IPS-20b (cell line): Measurements from ENCODE around the gene ECSIT.

Source experiments
- H3K27ac ChIP-seq: one replicate; pipeline ENCODE4 v1.5.1; 2013; ENCODE audit warnings: low read length
- H3K27me3 ChIP-seq: 2 replicates; pipeline ENCODE4 v1.6.1; 2013; ENCODE audit warnings: mild to moderate bottlenecking, low read length, inconsistent platforms; ENCODE audit not compliant: insufficient read depth
- H3K36me3 ChIP-seq: 2 replicates; pipeline ENCODE4 v1.6.1; 2013; ENCODE audit warnings: low read depth, mild to moderate bottlenecking, inconsistent platforms, low read length, moderate library complexity; ENCODE audit not compliant: insufficient read depth
- H3K4me1 ChIP-seq: 2 replicates; pipeline ENCODE4 v1.6.1; 2013; ENCODE audit warnings: mild to moderate bottlenecking, control low read depth, inconsistent platforms, low read length, moderate library complexity; ENCODE audit not compliant: insufficient read depth
- H3K4me3 ChIP-seq: 2 replicates; pipeline ENCODE4 v1.5.1; 2013; ENCODE audit warnings: mild to moderate bottlenecking, low read length, inconsistent platforms
- H3K9ac ChIP-seq: 2 replicates; pipeline ENCODE4 v1.6.1; 2013; ENCODE audit warnings: low read depth, mild to moderate bottlenecking, inconsistent platforms, low read length, moderate library complexity
- H3K9me3 ChIP-seq: 2 replicates; pipeline ENCODE4 v1.6.1; 2013; ENCODE audit warnings: mild to moderate bottlenecking, low read depth, low read length, inconsistent platforms; ENCODE audit not compliant: insufficient read depth

ECSIT gene

GRCh38 chr19:11560404-11561051 lies 31.6 kb upstream of the ECSIT start:
- no peak overlapping the region for H3K27ac ChIP-seq
- H3K4me3 ChIP-seq: no peak overlapping the region
- H3K9ac ChIP-seq: no peak overlapping the region

DNA sequence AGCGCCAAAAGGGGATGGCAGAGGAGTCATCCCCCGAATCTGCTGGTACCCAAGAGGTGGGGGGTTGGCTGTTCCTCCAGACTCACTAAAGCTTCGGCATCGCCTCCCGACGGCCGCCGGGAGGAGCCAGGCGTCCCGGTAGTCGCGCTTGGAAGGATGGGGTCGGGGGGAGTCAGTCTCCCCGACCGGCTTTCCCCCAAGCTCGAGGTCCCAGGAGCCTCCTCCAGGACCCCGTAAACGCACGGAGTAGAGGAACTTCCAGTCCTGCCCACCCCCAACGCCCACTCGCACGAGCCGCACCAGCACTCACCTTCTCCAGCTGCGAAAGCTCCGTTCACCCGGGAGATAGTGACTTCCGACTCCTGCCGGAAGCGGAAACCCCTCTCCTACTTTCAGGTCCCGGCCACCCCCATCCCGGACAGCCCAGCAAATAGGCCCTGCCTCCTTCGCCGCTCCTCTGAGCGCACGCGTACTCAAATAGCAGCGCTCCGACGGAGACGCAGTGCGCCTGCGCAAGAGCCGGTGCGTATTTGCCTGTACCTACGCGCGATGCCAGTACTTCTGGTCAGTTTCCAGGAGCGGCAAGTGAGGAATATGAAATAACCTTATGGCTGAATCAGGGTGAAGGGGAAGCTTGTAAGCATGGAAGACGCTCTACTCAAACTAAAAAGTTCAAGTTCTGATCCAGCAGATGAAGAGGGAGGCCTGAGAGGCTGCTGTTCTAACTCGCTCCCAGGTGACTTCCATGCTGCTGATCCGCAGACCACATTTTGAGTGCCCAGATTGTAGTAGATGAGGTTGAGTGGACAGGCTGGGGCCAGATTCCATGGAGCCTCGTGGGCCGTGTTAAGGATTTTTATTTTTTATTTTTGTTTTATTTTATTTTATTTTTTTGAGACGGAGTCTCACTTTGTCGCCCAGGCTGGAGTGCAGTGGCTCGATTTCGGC lies 30.2 kb upstream of the ECSIT start, which contains the start of gene ELOF1:
Gene ELOF1 (minus strand): TSS at position 350 of the 948 bp plus-strand sequence. CDS start 4,883 bp downstream, outside the sequence.
- Histone ChIP-seq H3K4me1 (peaks cover 4% of the 10 kb centered on the region), H3K4me3 (peak within 1 kb of the TSS; percentile 94), H3K36me3 (peaks cover 16% of the 10 kb centered on the region), H3K27ac (no peak within 1 kb of the TSS), H3K27me3 (no peaks in the 10 kb centered on the region), H3K9me3 (no peaks in the 10 kb centered on the region), H3K9ac (peak within 1 kb of the TSS; percentile 85; the same call in 1 of the 2 replicates)

More at GRCh38 chr19:11560404-11561051, 31.6 kb upstream of the ECSIT start:
- H3K36me3 ChIP-seq: peaks cover 8% of the 10 kb centered on the region; the same call in 1 of the 2 replicates
- no peaks in the 10 kb centered on the region for H3K9me3 ChIP-seq
- peaks cover 4% of the 10 kb centered on the region for H3K4me1 ChIP-seq
- H3K27me3 ChIP-seq: no peaks in the 10 kb centered on the region

DNA sequence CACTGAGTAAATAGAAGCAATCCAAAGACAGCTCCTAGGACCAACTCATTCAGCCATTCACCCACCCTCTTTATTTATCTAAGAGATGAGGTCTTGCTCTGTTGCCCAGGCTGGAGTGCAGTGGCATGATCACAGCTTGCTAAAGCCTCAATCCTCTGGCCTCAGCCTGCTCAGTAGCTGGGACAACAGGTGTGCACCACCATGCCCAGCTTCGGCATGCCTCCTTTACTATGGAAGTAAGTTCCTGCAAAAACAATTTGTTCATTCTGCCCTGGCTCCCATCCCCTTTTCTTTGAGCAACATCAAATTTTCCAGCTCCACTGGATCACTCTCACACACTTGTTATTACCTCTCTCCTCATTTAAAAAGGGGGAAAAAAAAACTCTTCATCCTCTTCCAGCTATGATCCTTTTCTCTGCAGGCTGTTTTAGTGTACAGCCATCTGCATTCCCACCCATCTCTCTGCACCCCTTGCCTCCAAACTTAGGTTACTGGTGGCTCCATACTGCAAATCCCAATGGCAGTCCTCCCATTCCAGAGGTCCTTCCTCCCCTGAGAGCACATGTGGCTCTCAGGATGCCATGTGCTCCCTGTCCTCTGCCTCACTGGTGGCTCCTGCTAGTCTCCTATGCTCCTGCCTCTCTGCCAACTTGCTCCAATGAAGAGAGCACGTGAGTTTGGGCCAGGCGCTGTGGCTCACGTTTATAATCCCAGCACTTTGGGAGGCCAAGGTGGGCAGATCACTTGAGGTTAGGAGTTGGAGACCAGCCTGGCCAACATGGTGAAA lies 27.9 kb upstream of the ECSIT start:
- H3K36me3 ChIP-seq: peaks cover 37% of the 10 kb centered on the region
- no peaks in the 10 kb centered on the region for H3K27me3 ChIP-seq
- H3K4me1 ChIP-seq: peaks cover 4% of the 10 kb centered on the region
- H3K9ac ChIP-seq: no peak overlapping the region
- no peak overlapping the region for H3K4me3 ChIP-seq
- no peak overlapping the region for H3K27ac ChIP-seq
- no peaks in the 10 kb centered on the region for H3K9me3 ChIP-seq

GRCh38 chr19:11555246-11555645 lies 26.3 kb upstream of the ECSIT start:
- Histone ChIP-seq H3K36me3 (peaks cover 39% of the 10 kb centered on the region), H3K27ac (no peak overlapping the region), H3K4me1 (peaks cover 4% of the 10 kb centered on the region), H3K9me3 (no peaks in the 10 kb centered on the region), H3K9ac (no peak overlapping the region), H3K4me3 (no peak overlapping the region), H3K27me3 (no peaks in the 10 kb centered on the region)

GRCh38 chr19:11554160-11554559 lies 25.2 kb upstream of the ECSIT start:
- Histone ChIP-seq H3K27me3 (no peaks in the 10 kb centered on the region), H3K9ac (no peak overlapping the region), H3K9me3 (no peaks in the 10 kb centered on the region), H3K4me3 (no peak overlapping the region), H3K36me3 (peaks cover 40% of the 10 kb centered on the region), H3K27ac (no peak overlapping the region), H3K4me1 (peaks cover 4% of the 10 kb centered on the region)

DNA sequence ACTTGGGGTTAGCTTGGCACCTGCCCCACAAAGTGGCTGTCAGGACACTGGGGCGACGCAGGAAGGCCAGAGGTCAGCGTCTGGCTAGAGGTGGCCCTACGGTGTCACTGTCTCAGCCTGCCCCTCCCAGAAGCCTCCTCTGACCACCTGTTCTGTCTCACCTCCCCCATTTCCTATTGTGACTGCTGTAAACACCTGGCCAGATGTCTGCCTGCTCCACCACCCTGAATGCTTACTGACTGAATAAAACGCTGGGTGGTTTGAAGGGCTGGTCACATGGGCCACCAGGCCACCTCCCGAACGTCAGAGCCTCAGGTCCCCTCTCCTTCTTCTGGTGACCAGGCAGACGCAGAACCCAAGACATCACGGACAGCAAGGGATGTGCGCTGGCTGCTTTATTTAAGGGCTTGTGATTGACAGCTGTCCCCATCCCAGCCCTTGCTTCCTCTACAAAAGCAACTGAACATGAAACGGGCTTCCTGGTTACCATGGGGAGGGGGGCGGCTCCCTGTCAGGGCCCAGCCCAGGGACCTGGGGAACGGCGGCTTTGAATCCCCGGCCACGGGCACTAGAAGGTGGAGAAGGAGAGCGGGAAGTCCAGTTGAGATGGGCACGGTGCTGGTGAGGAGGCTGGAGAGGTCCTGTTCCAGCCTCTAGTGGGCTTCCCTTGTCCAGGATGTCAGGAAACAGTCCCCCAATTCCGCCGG lies 23.9 kb upstream of the ECSIT start:
- Histone ChIP-seq H3K36me3 (peaks cover 43% of the 10 kb centered on the region), H3K9ac (no peak overlapping the region), H3K4me1 (peaks cover 1% of the 10 kb centered on the region), H3K27ac (no peak overlapping the region), H3K9me3 (no peaks in the 10 kb centered on the region), H3K4me3 (no peak overlapping the region), H3K27me3 (no peaks in the 10 kb centered on the region)

DNA sequence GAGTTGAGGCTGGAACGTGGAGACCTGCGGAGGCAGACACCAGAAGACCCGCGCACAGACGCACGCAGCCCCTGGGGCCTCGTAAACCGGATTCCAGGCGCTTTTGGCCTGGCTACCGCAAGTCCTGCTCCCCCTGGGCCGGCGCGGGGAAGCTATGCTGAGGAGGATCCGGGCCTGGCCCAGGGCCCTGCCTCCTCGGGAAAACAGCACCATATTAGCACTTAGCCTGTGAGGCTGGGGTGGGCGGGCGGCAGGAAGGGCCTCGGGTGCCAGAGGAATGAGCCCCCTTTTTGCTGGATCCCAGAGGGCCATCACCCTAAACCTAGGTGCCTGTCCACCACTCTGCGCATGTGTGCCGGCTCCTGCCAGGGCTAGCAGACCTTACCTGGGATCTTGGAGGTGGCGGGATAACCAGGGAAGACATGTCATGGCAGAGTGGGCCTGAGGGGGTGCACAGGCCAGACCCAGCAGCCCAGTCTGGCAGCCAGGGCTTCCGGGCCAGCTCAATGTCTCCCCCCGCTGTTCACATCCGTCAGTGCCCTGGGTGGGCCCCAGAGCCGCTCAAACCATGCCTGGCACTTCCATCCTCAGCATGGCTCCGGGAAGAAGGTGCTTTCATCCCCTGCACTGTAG lies 22.8 kb upstream of the ECSIT start:
- peaks cover 43% of the 10 kb centered on the region for H3K36me3 ChIP-seq
- H3K27ac ChIP-seq: no peak overlapping the region
- no peaks in the 10 kb centered on the region for H3K27me3 ChIP-seq
- H3K9ac ChIP-seq: no peak overlapping the region
- no peaks in the 10 kb centered on the region for H3K9me3 ChIP-seq
- no peak overlapping the region for H3K4me3 ChIP-seq
- H3K4me1 ChIP-seq: no peaks in the 10 kb centered on the region

DNA sequence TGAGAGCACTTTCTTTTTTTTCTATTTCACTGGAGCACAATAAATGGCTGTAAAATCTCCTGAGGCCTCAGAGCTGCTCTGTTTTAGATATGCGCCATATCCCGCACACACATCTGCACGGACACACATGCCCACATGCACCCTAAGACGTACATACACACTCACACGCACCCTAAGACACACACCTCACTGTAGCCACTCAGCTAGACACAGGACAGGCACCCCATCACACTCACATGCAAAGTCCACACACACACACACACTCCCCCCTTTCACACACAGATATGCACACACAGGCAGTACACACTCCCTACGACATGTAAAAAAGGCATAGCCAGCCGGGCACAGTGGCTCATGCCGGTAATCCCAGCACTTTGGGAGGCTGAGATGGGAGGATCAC lies 21.3 kb upstream of the ECSIT start:
- Histone ChIP-seq H3K4me1 (no peaks in the 10 kb centered on the region), H3K9me3 (no peaks in the 10 kb centered on the region), H3K9ac (no peak overlapping the region), H3K27ac (no peak overlapping the region), H3K27me3 (no peaks in the 10 kb centered on the region), H3K4me3 (no peak overlapping the region), H3K36me3 (peaks cover 35% of the 10 kb centered on the region)

DNA sequence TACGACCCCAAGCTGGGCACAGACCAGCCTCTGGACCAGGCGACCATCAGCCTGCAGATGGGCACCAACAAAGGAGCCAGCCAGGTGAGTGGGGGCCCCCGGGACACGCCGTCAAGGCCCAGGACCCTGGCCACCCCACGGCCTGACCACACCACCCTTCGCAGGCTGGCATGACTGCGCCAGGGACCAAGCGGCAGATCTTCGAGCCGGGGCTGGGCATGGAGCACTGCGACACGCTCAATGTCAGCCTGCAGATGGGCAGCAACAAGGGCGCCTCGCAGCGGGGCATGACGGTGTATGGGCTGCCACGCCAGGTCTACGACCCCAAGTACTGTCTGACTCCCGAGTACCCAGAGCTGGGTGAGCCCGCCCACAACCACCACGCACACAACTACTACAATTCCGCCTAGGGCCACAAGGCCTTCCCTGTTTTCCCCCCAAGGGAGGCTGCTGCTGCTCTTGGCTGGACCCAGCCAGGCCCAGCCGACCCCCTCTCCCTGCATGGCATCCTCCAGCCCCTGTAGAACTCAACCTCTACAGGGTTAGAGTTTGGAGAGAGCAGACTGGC lies 20.5 kb upstream of the ECSIT start:
- H3K36me3 ChIP-seq: peaks cover 31% of the 10 kb centered on the region
- no peaks in the 10 kb centered on the region for H3K27me3 ChIP-seq
- H3K4me1 ChIP-seq: no peaks in the 10 kb centered on the region
- no peak overlapping the region for H3K27ac ChIP-seq
- no peaks in the 10 kb centered on the region for H3K9me3 ChIP-seq
- H3K4me3 ChIP-seq: no peak overlapping the region
- H3K9ac ChIP-seq: no peak overlapping the region

GRCh38 chr19:11547929-11548700 lies 19.2 kb upstream of the ECSIT start:
- Histone ChIP-seq H3K27ac (no peak overlapping the region), H3K9ac (no peak overlapping the region), H3K4me3 (no peak overlapping the region), H3K4me1 (no peaks in the 10 kb centered on the region), H3K9me3 (no peaks in the 10 kb centered on the region), H3K36me3 (peaks cover 19% of the 10 kb centered on the region; the same call in 1 of the 2 replicates), H3K27me3 (no peaks in the 10 kb centered on the region)
